PC-3 (cell line): ENCODE results near the gene LMBR1L.

Source experiments
- EZH2 ChIP-seq: fragments of 300-600 bp; sonication (generic); IDR thresholded peaks from one replicate; pipeline ENCODE4 v1.6.1; 2017; ENCODE audit warnings: antibody characterized with exemption, mild to moderate bottlenecking, low read length; ENCODE audit not compliant: unreplicated experiment
- TF ChIP-seq, protein P1 (sequence below): fragments of 300-600 bp; sonication (generic); conservative IDR thresholded peaks from 2 replicates; pipeline ENCODE4 v1.5.1; 2017; ENCODE audit warnings: antibody characterized with exemption, low read depth, mild to moderate bottlenecking, low read length

DNA sequence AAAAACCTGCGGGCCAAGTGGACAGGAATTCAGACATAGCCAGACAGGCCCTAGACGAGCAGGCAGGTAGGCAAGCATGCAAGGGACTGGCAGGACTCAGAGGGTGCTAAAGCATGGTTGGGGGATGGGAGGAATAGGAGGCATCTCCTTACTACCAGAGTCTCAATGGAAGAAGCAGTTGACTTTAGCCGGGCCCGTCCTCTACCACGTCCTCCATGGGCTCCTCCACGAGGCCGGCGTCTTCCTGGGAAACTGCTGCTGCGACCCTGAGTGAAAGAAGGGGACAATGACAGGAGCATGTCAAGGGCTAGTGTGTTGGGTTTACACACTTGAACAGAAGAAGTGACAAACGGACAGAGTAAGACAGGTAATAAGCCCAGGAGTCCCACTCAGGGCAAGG is 61.7 kb downstream of the LMBR1L start:
- TF ChIP-seq, protein P1, sequence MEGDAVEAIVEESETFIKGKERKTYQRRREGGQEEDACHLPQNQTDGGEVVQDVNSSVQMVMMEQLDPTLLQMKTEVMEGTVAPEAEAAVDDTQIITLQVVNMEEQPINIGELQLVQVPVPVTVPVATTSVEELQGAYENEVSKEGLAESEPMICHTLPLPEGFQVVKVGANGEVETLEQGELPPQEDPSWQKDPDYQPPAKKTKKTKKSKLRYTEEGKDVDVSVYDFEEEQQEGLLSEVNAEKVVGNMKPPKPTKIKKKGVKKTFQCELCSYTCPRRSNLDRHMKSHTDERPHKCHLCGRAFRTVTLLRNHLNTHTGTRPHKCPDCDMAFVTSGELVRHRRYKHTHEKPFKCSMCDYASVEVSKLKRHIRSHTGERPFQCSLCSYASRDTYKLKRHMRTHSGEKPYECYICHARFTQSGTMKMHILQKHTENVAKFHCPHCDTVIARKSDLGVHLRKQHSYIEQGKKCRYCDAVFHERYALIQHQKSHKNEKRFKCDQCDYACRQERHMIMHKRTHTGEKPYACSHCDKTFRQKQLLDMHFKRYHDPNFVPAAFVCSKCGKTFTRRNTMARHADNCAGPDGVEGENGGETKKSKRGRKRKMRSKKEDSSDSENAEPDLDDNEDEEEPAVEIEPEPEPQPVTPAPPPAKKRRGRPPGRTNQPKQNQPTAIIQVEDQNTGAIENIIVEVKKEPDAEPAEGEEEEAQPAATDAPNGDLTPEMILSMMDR, result no peak
- TF ChIP-seq EZH2, result no peak
